Dermis blood vessel endothelial cell (primary cell): ENCODE results near the gene HYI. TPM values are rescaled to one million over a fixed set of nuclear protein-coding genes. Genes with fewer than 3 reads are reported as not detected.

Source experiments
- total RNA-seq: library from RNA; depleted of rRNA; stranded (reverse); fragments of >200 nt; gene quantifications from 2 replicates; pipeline ENCODE4 v1.2.3, GENCODE V29; 2014

Gene HYI
- total RNA-seq, 1 donor from 2014 or later = 207 TPM

Other genes with a start within 250 kb of the HYI start
- gene TMEM125, start 183.9 kb downstream of the HYI start, total RNA-seq = 0.05 TPM in 1 of 2 replicates, not detected in the other
- gene C1orf210, start 168.3 kb downstream of the HYI start, total RNA-seq = not detected in 2 replicates
- 1,320 and 1,392 TPM in 2 replicates for gene TIE1, start 152.9 kb downstream of the HYI start, total RNA-seq
- 0.09 TPM in 1 of 2 replicates, not detected in the other for gene MPL, start 116.1 kb downstream of the HYI start, total RNA-seq
- 22.1 and 121 TPM in 2 replicates for gene CDC20, start 95.0 kb downstream of the HYI start, total RNA-seq
- 51.9 and 66.2 TPM in 2 replicates for gene ELOVL1, start 85.9 kb downstream of the HYI start, total RNA-seq
- 45.9 and 51.9 TPM in 2 replicates for gene MED8, start 64.1 kb downstream of the HYI start, total RNA-seq
- gene SZT2, start 64.0 kb downstream of the HYI start, total RNA-seq = 18.9 and 24.8 TPM in 2 replicates
- 108 and 353 TPM in 2 replicates for gene PTPRF, start 77.0 kb upstream of the HYI start, total RNA-seq
- gene KDM4A, start 196.2 kb upstream of the HYI start, total RNA-seq = 51.1 and 57.9 TPM in 2 replicates